HG02885 (cell line): ENCODE results near the gene DPYSL5.

Experiments used
- ATAC-seq: cut with Tn5 transposase; IDR thresholded peaks from one replicate; pipeline ENCODE4 v1.9.1; 2021; ENCODE audit warnings: mild to moderate bottlenecking; ENCODE audit not compliant: unreplicated experiment, poor library complexity

DPYSL5 gene

GRCh38 chr2:26897807-26898479 lies 50.0 kb downstream of the DPYSL5 start:
- no peak for ATAC-seq

DNA sequence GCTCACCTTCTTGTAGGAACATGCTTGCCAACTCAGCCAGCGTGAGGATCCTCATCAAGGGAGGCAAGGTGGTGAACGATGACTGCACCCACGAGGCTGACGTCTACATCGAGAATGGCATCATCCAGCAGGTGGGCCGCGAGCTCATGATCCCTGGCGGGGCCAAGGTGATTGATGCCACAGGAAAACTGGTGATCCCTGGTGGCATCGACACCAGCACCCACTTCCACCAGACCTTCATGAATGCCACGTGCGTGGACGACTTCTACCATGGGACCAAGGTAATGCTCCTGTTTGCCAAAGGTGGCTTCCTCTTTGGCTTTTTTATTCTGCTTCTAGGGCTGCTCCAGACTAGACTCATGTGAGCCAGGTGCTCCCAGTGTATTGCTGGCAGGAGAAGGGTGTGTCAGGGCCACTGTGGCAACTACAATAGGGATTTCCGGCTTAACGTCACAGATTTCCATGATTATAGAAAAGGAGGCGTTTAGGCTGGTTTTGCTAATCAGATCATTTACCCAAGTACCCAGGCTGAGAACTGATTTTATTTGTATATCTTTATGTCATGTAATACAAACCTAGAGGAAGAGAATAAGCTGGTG lies 50.6 kb downstream of the DPYSL5 start:
- no peak for ATAC-seq

- ATAC-seq = no peak
Measured at GRCh38 chr2:26899500-26900164, 51.7 kb downstream of the DPYSL5 start.

DNA sequence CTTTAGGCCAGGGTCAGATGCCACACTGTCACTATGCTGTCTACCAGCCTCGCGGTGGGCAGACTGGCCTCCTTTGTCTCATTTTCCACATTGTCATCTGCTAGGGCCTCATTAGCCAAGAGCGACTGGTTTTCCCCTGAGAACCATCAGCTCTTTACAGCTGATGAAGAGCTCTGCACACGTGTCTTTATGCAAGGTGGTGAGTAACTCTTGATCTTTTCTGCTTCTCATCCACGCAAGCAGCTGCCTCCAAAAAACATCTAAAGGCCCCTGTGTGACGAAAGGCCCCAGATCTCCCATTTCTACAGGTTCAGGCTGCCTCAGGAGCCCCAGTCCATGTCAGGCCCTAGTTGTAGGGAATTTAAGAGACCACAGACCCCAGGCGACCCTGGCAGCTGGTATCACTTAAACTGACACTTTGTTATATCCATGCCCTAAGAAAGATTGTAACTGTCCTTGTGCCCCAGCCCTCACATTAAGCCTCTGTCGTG lies 52.9 kb downstream of the DPYSL5 start:
- ATAC-seq = no peak

GRCh38 chr2:26901326-26902183 lies 53.6 kb downstream of the DPYSL5 start:
- ATAC-seq = no peak

DNA sequence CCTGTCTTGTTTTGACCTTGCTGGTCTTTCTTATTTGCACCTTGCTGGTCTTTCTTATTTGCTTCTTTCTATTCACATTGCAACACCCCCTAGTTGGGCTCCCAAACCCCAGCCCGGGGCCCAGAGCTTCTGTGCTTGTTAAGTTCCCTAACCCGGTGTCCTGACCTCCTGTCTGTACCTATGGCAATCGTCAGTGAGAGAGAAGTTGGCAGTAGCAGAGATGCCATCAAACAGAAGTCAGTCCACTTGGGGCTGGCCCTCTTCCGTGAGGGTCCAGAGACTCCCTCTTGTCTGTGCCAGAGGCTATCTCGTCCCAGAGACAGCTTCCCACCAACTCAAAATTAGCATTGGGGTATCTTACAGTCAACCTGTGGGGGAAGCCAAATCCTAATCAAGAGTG lies 55.7 kb downstream of the DPYSL5 start:
- ATAC-seq = no peak

- ATAC-seq = peak; percentile 69
Measured at GRCh38 chr2:26904839-26905238, 56.9 kb downstream of the DPYSL5 start.

- ATAC-seq = no peak
Measured at GRCh38 chr2:26905341-26906198, 57.6 kb downstream of the DPYSL5 start.

- ATAC-seq = no peak
Measured at GRCh38 chr2:26907416-26907815, 59.5 kb downstream of the DPYSL5 start.

DNA sequence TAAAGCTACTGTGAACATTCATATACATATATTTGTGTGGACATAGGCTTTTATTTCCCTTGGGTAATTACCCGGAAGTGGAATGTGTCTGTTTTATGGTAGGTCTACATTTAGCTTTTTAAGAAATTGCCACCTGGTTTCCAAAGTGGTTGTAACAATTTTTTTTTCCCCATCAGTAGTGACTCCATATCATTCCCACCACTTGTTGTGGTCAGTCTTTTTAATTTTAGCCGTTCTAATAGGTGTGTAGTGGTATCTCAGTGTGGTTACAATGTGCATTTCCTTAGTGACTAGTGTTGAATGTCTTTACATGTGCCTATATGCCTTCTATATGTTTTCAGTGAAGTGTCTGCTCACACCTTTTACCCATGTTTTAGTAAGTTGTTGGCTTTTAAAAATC lies 62.2 kb downstream of the DPYSL5 start:
- ATAC-seq = no peak

GRCh38 chr2:26911911-26912861 lies 64.3 kb downstream of the DPYSL5 start:
- no peak for ATAC-seq

GRCh38 chr2:26913606-26913998 lies 65.7 kb downstream of the DPYSL5 start:
- ATAC-seq = no peak

DNA sequence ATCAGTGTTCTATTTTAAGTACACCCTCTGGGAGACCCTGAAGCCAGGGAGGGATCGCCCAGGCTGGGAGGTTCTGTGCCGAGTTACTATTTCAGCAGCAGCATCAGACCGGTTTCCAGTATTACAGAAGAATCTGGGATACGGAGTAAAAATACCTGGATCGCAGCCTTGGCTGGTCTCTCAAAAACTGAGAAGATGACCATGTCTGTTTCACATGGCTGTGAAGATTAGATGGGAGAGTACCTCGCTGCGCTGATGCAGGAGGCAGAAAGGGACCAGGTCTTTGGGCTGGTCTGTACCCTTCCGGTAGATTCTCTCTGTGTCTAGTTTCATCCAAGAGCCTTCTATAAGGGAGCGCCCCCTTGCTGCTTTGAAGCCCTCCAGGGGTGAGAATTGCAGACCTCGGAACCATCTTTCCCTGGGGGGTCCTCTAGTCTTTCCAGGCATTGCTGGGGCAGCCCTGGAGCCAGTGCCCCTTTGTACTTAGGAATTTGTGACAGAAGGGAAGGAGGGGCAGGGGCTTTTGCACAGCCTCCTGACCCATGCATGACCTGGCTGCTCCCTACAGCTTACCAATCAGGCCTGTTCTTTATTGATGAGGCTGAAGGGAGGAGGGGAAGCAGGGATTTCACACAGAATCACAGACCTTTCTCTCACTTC lies 66.2 kb downstream of the DPYSL5 start:
- ATAC-seq = no peak

DNA sequence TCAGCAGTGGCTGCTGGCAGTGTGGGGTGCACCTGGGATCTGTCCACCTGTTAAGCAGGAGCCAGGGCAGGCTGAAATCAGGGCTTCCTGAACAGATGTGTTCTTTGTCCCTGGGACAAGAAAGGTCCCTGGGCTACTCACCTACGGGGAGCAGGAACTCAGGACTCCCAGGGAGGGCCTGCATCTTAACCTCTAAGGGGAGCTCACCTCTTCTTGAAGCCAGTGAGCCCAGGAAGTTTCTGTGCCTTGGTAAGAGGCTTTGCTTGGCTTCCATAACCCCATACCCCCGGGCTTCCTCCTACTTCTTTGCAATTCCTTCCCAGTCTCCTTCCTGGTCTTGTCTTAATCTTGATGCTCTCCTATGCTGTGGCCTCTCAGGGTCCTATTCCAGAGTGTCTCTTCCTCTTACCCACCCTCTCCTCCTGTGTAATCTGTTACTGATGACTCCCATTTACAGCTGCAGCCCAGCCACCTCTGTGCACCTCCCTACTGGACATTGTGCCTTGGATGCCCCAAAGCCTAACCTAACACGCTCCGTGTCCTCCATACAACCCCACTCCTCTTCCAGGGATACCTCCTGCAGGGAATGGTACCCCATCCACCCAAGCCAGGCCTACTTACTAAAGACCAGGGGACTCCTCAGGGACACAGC lies 66.9 kb downstream of the DPYSL5 start:
- ATAC-seq = no peak

DNA sequence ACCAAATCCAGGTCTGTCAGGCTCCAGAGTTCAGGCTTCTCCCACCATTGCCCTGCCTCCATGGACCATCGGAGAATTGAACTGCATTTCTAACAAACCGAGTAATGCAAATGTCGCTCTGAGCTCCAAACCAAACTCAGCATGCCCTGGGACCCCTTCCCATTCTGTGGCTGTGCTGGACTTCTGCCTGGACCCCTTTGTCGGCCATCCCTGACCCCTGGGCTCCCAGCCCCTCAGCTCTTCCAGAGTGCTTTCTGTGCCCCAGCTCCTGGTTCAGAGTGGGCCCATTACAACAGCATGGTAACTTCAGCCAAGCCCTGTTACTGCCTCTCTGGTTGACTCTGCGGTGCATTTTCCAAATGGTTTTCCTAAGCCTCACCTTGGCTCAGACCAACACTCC lies 67.4 kb downstream of the DPYSL5 start:
- no peak for ATAC-seq

GRCh38 chr2:26916128-26916692 lies 68.3 kb downstream of the DPYSL5 start:
- no peak for ATAC-seq

DNA sequence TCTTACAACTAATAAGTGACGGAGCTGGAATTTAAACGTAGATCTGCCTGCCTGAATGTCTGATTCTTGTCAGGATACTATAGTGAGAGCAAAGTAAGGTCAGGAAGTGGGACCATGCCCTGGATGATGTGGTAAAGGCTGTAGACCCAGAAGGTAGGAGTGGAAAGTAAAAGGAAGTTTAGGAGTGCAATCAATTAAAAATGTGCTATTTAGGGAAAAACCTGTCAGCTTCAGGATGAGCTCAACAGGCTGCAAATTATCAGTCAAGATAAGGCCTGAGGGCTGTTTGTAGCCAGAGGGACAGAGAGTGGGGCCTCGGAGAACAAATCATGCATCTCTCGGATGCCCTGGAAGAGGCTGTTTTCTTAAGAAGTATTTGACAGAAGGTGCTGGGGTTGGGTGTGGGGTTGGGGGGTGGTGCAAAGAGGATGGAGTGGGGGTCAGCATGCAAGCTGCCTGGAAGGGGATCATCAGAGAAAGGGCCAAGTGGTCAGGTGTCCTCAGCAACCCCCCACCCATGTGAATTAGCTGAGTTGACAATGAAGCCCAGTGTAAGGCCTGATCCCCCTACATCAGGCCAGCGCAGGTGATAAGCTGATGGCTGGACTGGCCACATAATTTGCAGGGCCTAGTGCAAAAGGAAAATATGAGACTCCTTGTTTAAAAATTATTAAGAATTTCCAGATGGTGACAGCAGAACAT lies 69.4 kb downstream of the DPYSL5 start:
- no peak for ATAC-seq
